RCC 7860 (cell line): ENCODE results near the gene CCDC197.

Experiments used
- DNase-seq: peaks from one replicate; pipeline ENCODE4 v3.0.0-alpha.2; 2015; ENCODE audit warnings: low spot score
- FAIRE-seq: peaks from 2 replicates; lab custom pipeline; 2012; peaks lifted over from hg19 to GRCh38; lab: Jason Lieb, UNC

Gene CCDC197

DNA sequence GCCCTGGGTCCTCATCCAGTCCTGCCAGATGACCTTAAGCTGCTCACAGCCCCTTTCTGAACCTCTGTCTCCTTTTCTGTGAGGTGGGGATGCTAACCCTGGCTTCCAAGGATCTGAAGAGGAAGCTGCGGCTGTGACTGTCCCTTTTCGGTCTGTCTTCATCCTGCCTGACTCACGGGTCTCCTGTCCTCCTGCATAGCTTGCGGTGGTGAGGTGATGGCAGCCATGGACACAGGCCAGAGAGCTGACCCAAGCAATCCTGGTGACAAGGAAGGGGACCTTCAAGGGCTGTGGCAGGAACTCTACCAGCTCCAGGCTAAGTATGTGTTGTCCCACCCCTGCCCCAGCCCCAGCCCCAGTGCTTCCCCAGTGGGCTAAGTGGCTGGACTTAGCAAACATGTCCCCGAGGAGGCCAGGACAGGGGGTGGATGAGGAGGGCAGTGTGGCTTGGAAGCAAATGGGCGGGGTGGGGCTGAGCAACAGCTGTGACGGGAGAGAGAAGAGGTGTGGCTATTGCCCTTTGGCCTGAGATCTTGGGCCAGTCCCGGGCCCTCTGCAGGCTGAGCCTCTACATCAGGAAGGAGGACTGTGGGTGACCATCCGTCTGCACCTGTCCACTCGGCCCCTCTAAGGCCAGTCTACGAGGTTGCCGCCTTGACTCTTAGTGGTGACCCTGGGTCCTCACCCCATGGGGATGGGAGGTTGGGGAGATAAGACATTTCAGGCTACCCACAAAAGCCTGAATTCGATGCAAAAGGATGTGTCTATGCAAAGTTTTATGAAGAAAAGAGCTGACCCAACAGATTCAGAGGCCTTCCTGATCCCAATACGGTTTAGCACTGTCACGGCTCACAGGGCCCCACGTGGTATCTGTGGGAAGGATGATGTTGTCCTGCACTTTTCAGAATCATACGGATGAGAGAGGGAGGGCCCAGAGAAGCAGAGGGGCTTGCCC is 1.1 kb downstream of the CCDC197 start:
- FAIRE-seq (no peak), DNase-seq (peak; percentile 6)

DNA sequence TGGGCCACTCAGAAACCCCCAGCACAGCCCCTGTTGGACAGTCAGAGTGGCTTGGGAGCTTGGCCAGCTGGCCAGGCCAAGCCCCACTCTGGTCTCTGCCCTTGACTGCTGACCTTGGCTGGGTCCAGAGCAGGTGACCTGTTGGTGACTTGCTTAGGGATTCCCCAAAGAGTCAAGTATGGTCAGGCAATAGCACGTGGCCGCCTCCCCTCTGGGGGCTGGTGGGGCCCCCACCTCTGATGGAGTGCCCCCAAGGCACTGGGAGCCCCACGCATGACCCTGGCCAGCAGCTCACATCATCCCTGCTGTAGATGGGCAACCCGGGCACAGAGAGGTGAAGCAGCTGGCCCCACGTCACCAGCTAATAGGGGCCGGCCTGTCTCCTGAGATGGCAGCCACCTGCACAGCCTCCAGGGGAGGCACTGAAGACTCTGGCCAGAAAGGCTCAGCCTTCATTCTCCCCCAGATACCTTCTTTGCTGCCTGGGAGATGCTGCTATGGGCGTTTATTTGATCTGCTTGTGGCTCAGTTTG is 1.8 kb downstream of the CCDC197 start:
- no peak for FAIRE-seq

DNA sequence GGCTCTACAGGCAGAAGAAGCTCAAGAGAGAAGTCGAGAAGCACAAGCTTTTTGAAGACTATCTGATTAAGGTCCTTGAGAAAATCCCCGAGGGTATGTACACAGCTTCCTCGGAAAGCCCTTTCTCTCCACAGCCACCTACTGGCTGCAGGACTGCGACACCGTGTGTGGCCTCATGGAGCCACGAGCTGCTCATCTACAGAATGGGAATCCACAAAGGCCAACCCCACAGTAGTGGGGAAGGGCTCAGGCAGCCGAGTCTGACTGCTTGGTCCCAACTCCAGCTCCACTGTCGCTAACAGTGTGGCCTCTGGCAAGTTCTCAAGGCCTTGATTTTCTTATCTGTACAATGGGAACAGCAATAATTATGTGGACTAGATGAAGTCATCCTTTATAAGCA is 2.5 kb downstream of the CCDC197 start:
- FAIRE-seq: no peak
- no peak for DNase-seq

More for the DNA sequence above, 1.8 kb downstream of the CCDC197 start:
- DNase-seq: no peak

DNA sequence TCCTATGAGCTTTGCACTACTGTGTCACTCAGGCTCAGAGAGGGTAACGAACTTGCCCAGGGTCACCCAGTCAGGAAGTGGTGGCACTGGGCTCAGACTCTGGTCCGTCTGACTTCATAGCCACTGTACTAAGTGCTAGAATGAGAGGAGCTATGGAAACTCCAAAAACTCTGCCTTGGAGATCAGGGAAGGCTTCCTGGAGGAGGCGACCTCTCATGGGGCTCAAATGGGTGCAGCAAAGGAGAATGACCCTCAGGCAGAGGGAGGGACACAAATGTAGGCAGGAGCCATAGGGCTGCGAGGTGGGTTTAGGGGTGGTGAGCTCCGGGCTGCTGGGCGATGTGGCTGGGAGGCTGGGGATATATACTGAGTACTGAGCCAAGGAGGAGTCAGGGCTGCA is 3.2 kb downstream of the CCDC197 start:
- no peak for DNase-seq
- FAIRE-seq: no peak

DNA sequence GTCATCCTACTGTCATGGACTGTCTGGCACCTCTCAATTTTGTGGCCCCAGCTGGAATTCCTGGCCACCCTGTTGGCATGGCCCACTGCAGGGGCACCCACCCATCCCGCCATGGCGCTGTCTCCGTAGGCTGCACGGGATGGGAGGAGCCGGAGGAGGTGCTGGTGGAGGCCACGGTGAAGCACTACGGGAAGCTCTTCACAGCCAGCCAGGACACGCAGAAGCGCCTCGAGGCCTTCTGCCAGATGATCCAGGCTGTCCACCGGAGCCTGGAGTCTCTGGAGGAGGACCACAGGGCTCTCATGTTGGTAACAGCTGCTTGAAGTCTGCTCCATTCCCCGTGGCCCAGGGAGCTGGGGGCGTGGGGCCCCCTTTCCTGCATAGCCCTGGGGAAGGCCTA is 3.9 kb downstream of the CCDC197 start:
- no peak for FAIRE-seq
- DNase-seq: no peak

DNA sequence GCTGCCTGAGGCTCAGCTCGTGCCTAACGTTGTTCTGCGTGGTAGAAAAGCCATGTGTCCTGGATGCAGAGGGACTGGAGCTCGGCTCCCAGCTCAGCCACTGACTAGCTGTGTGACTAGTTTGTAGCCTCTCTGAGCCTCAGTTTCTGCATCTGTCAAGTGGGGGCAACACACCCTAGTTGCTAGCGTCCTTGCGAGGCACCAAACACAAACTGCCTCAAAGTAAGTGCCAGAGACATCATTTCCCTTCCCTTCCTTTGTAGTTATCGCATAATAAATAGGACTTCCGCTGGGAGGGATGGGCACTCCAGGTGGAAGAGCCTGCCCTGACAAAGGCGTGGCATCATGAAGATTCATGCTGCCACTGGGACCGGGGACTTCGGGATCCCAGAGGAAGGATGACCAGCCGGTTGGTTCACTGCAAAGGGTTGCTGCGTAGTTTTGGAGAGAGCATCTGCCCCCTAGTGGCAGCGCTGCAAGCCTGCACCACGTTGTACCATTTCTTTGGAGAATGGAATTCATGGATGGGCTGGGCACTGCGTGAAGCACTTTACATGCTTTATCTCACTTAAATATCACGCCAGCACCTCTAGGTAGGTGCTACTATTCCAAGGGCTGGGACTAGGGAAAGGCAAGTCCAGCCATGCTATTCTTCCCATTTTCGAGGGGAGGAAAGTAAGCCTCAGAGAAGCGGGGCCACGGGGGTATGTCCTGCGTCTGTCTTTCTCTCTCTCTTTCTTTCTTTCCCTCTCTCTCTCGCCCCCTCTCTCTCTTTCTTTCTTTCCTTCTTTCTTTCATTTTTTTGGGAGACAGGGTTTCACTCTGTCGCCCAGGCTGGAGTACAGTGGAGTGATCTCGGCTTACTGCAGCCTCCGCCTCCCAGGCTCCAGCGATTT is 4.6 kb downstream of the CCDC197 start:
- FAIRE-seq: no peak

DNA sequence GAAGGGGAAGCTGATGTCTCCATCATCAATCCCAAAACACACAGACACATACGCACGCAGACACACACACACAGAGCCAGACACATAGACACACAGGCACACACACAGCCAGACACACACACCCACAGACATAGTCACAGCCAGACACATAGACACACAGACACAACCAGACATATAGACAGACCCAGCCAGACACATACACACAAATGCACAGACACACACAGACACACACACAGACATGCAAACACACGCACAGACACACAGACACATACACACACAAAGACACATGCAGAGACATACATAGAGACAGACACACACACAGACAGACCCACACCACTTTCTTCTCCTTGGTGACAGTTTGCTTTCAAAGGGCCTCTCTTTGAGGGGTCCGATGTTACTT is 6.3 kb downstream of the CCDC197 start:
- FAIRE-seq (no peak), DNase-seq (no peak)

More for the DNA sequence above, 4.6 kb downstream of the CCDC197 start:
- peak; percentile 50 for DNase-seq

DNA sequence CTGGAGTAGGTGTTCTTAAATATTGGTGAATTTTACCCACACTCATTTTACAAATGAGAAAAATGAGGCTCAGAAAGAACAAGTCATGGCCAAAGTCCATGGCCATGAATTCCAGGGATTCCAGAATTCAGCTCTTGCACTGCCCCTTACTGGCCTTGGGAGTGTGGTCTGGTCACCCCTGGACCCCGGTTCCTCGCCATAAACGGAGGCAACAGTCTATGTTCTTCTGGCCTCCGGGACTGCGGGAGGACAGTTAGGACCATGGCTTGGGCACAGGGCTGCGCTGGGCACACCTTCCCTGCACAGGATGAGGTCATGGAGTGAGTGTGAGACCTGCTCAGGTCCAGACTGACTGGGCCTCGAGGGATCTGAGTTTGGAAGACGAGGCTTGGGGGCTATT is 6.9 kb downstream of the CCDC197 start:
- FAIRE-seq: no peak
- DNase-seq: no peak

DNA sequence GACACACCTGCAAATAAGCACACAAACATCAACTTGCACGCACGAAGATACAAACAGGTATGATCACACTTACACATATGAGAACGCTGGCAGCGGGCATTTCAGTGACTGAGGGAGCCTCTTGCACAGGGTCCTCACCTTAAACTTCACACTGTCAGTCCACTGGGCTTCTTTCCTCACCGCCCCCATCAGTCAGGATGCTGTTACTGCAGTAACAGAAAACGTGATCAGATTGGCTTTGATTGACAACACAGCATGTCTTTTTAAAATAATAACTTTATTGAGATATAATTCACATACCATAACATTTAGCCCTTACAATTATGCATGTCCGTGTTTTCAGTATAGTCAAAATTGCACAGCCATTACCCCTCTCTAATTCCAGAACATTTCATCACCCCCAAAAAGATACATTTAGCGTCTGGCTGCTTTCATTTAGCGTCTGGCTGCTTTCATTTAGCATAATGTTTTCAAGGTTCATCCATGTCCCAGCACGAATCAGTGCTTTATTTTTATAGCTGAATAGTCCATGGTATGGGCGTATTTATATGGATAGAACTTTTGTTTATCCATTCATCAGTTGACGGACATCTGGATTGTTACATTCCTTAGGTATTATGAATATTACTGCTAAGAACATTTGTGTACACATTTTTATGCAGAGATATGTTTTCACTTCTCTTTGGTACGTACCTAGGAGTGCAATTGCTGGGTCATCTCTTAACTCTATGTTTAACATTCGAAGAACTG is 8.4 kb downstream of the CCDC197 start:
- DNase-seq (no peak), FAIRE-seq (no peak)

DNA sequence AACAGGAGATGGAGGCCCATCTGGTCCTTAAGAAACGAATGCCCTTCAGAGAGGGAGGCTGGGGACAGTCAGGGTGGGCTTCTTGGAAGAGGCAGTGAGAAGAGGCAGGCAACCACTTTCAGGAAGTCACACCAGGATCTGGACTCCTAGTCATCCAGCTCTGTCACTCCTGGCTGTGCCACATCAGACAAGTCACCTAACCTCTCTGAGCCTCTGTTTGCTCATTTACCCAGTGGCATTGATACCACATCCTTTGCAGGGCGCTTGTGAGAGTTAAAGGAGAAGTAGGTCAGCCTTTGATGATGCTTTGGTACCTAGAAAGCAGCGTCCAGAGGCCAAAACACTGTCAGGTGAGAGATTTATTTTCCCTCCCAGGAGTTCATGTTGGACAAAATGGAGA is 11.1 kb downstream of the CCDC197 start:
- FAIRE-seq (no peak), DNase-seq (no peak)

DNA sequence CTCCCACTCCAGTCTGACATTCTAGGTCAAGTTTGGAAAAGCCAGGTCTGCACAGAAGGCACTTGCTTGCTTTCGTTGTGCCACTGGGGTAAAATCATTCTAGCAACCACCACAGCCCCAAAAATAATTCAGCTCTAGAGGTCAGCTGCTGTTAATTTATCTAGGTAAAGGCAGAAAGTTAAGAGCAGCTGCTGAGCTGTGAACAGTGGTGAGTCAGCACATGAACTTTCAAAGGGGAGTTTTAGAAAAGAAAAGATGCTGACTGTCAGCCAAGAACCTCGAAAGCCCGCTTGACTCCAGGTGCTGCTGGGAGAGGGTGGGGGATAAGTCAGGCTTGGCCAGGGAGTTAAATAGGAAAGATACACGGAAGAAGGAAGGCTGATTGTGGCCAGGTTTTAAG is 12.7 kb downstream of the CCDC197 start:
- FAIRE-seq (peak; percentile 23), DNase-seq (peak; percentile 25)

DNA sequence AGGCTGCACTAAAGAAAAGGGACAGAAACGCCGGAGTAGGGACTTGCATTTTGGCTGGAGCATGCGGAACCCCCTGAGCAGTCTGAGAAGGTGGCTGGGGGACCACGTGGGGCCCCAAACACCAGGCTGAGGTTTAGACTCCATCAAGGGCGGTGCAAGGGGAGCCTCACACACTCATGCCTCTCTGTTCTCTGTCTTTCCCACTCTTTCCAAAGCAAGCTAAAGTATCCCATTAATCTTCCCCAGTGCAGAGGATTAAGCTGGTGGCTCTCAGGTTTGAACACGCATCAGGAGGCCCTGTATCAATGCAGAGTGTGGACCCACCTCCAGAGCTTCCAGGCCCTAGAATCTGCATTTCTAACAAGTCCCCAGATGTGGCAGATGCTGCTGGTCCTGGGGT is 13.5 kb downstream of the CCDC197 start:
- FAIRE-seq (no peak), DNase-seq (no peak)

DNA sequence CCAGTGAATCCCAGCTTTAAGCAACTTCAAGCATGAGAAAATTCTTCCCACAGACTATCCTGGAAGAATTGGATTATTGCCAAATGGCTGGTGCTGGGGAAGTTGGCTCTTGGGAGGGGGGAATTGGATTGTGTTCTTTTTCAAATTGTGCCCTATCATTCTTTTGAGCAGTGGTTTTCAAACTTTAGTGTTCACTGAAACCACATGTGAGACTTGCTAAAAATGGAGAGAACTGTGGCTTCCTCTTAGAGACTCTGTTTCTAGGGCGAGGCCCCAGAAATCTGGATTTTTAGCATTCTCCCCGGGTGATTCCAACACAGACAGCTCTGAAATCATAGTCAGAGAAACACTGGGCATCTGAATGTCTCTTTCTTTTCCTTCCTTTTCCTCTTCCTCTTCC is 14.7 kb downstream of the CCDC197 start:
- no peak for FAIRE-seq
- DNase-seq: no peak

DNA sequence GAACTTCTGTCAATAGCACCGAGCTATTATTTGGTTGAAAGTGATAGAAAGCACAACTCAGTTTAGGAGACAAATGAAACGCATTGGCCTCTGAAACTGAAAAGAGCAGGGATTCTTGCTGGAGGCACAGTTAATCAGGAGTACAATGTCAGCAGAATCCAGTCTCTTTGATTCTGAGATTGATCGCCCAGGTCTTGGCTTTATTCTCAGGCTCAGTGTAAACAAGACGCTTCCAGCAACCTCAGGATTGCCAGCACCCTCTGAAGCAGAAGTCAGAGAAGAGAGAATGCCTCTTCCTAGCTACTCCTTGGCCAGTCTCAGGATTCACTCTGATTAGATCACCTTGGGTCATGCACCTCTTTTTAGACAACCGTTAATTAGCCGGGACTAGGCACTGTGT is 17.3 kb downstream of the CCDC197 start:
- DNase-seq (no peak), FAIRE-seq (no peak)

DNA sequence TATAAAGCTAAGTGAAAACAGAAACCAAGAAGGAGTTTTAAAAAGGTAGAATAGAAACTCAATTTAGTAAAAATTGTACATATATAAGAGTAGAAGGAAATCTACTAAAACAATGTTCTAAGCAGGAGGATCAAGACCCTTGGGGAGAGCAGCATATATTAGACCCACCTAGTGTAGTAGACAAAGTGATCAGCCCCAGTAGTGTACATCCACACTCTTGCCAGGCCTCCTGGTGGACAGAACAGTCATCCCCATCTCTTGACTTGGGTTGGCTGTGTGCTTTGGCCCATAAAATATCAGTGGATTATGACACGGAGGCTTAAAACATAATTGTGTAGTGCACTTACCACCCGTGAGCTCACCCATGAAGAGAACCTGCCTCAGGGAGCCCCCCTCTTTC is 18.1 kb downstream of the CCDC197 start:
- no peak for FAIRE-seq
- no peak for DNase-seq

DNA sequence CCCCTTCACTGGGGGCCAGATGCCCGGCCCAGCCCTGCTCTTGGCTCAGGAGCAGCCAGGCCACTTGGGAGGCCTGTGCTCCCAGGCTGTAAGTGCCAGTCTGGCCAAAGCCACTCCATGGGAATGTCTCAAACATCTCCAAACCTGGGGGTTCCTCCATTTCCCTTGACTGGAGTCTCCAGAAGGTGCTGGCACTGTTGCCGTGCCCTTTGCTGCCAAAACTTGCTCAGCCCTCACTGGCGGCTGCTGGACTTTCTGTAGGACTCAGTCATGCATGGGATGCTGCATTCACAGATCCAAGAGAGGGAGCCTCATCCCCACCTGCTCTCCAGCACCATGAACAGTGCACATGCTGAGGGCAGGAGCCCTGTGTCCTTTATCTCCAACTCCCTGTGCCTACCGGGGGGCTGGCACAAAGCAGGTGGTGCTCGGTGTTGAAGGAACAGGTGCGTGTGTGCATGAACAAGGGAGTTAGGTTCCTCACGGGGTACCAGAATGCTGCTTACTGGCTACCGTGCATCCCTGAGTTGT is 19.4 kb downstream of the CCDC197 start:
- no peak for DNase-seq
- FAIRE-seq: no peak

DNA sequence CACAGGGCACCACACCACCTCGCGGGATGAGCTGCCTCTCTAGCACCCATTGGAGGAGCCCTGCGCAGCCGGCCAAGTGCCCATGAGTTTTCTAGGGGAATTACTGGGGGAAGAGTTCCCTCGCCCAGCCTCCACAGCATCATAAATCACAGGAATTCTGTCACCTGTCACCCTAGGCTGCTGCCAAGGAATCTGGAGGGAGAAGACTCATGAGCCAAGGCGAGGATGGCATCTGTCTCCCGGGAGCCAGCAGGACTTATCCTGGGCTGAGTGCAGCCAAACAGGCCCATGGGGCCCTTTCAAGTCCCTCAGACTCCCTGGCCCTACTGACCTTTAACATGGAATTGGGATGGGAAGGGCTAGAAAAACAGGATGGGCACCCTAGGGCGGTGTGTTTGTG is 21.2 kb downstream of the CCDC197 start:
- FAIRE-seq (no peak), DNase-seq (no peak)

DNA sequence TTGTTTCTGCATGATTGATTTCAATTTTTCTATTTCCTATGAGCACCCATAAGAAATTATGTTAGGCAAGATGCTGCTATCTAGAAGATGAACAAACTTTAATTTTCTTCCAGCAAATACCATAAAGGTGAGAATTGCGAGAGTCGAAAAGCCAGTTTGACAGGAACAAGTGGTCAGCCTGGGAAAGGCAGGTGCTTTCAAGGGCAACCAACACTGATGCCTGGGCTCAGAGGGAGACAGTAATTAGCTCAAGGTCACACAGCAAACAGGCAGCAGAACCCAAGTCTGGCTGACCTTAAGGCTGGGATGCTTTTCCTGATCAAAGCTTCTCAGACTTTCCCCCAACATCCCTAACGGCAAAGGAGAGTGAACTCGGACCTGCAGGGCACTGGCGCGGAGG is 22.2 kb downstream of the CCDC197 start:
- no peak for FAIRE-seq
- DNase-seq: no peak

DNA sequence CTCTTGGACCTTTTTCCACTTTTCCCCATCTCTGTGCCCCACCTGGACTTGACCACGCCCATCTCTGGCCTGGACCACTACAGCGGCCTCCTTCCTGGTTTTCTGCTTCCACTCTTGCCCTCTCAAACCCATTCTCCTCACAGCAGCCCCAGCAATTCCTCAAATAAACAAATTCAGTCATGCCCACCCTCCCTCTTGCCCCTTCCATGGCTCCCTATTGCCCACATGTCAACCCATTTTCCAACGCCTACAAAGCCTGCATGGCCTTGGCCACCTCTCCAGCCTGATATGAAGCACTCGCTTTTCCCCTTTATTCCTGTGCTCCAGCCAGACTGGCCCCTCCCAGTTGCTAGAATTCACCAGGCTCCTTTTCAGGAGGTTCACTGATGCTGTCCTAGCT is 23.2 kb downstream of the CCDC197 start:
- DNase-seq (no peak), FAIRE-seq (no peak)

DNA sequence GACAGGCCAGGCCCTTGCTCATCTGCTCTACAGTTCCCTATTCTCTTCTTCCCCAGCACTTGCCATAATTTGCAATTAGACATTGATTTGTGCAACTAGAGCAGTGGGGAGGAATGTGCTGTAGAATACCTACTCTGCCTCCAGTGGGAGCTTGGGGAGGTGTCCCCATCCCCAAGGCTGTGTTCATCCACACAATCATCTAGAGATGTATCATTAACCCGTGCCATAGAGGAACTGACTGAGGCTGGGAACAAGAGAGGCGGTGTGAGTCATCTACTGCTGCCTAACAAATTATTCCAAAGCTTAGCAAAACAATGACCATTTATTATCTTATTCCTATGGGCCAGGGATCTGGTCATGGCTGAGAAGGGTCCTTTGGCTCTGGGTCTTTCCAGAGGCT is 23.9 kb downstream of the CCDC197 start:
- DNase-seq: peak; percentile 49
- FAIRE-seq: peak; percentile 74
